ENCODE measurements around the gene UBE2E1.

The UBE2E1 gene

DNA sequence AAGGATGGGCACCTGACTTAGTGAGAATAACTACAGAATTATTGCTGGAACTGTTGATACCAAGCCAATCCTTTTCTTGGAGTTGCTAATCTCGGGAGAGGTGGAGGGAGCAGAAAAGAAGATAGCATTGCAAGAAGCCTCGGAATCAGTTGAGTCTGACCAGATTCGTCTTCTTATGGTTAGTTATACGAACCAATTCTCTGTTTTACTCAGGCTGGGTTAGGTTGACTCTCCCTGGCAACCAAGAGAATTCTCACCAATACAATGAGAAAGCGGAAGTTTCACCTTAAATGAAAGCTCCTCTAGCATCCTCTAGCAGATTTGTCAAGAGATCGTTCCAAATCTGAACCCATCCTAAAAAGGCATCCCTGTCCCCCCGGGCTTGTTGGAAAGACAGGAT lies 43.5 kb upstream of the UBE2E1 start:
- Histone ChIP-seq H4K20me1 (ENCODE audit: insufficient read depth, low read length, poor library complexity, severe bottlenecking) (no peaks in the 10 kb centered on the region), H3K9me2 (replicated peaks; ENCODE audit: low read depth, low read length) (no peaks in the 10 kb centered on the region), H3K27me3 (ENCODE audit: insufficient read depth, low read length, poor library complexity, severe bottlenecking) (no peaks in the 10 kb centered on the region), H3K4me3 (ENCODE audit: low read length, poor library complexity, severe bottlenecking) (no peak overlapping the region), H3K4me1 (ENCODE audit: insufficient read depth, low read length, poor library complexity, severe bottlenecking) (peaks cover 42% of the 10 kb centered on the region), H3K9ac (ENCODE audit: low read depth, low read length, poor library complexity, severe bottlenecking) (no peak overlapping the region), H3K4me2 (ENCODE audit: low read depth, low read length, poor library complexity, severe bottlenecking) (no peak overlapping the region), H3F3A (ENCODE audit: low read depth) (peaks cover 17% of the 10 kb centered on the region), H2AFZ (ENCODE audit: low read length) (peak overlapping the region; percentile 74), H3K79me2 (ENCODE audit: insufficient read depth, low read length) (no peaks in the 10 kb centered on the region), H3K9me3 (ENCODE audit: insufficient read depth, low read depth, low read length) (no peaks in the 10 kb centered on the region), H3K36me3 (ENCODE audit: insufficient read depth, low read length) (no peaks in the 10 kb centered on the region)
- TF ChIP-seq CTCF (conservative IDR thresholded peaks at IDR 0.05; ENCODE audit: low read length) (no peak), EZH2phosphoT487 (IDR thresholded peaks at IDR 0.05; ENCODE audit: borderline replicate concordance) (no peak)

DNA sequence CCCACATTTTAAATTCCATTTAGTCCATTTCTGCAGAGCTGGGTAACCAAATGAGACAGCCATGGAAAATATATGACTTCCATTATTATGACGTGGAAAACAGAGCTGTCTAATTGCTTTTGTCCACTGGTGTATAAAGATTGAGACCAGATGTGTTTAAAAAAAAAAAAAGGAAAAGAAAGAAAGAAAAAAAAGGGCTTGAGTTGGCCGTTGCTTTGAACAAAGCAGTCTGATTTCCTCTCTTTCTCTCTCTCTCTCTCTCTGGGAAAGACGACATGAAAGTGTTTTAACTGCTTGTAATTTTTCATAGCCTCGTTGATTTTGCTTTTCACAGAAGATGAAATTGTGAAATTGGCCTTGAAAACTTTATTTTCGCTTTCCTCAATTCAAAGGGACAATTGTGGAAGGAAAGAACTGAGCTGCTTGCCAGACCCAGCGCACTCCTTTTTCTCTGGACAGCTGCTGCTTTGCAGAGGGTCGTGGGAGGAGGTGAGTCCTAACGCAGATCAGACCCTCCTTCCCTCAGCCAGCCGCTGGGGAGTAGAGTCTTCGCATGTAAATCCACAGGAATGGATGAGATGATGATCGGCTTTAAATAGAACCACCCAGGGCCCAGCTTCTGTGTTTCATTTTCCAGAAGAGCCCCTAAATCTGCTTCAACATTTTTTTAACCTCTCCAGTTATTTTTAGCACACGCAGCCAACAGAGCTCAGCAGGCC lies 42.8 kb upstream of the UBE2E1 start:
- no peak for TF ChIP-seq CTCF (conservative IDR thresholded peaks at IDR 0.05; ENCODE audit: low read length)
- TF ChIP-seq EZH2phosphoT487 (IDR thresholded peaks at IDR 0.05; ENCODE audit: borderline replicate concordance): no peak
- no peaks in the 10 kb centered on the region for H3K27me3 ChIP-seq (ENCODE audit: insufficient read depth, low read length, poor library complexity, severe bottlenecking)
- H3K4me3 ChIP-seq (ENCODE audit: low read length, poor library complexity, severe bottlenecking): no peak overlapping the region
- no peaks in the 10 kb centered on the region for H3K79me2 ChIP-seq (ENCODE audit: insufficient read depth, low read length)
- no peaks in the 10 kb centered on the region for H3K36me3 ChIP-seq (ENCODE audit: insufficient read depth, low read length)
- H3K4me1 ChIP-seq (ENCODE audit: insufficient read depth, low read length, poor library complexity, severe bottlenecking): peaks cover 42% of the 10 kb centered on the region
- H3K9me3 ChIP-seq (ENCODE audit: insufficient read depth, low read depth, low read length): no peaks in the 10 kb centered on the region
- peak overlapping the region; percentile 11 for H3K4me2 ChIP-seq (ENCODE audit: low read depth, low read length, poor library complexity, severe bottlenecking)
- H3K9ac ChIP-seq (ENCODE audit: low read depth, low read length, poor library complexity, severe bottlenecking): no peak overlapping the region
- peak overlapping the region; percentile 74 for H2AFZ ChIP-seq (ENCODE audit: low read length)
- H4K20me1 ChIP-seq (ENCODE audit: insufficient read depth, low read length, poor library complexity, severe bottlenecking): no peaks in the 10 kb centered on the region
- no peaks in the 10 kb centered on the region for H3K9me2 ChIP-seq (replicated peaks; ENCODE audit: low read depth, low read length)
- peaks cover 17% of the 10 kb centered on the region for H3F3A ChIP-seq (ENCODE audit: low read depth)

- Histone ChIP-seq H3K9ac (ENCODE audit: low read depth, low read length, poor library complexity, severe bottlenecking) (no peak overlapping the region), H3K36me3 (ENCODE audit: insufficient read depth, low read length) (no peaks in the 10 kb centered on the region), H3F3A (ENCODE audit: low read depth) (peaks cover 17% of the 10 kb centered on the region), H2AFZ (ENCODE audit: low read length) (no peak overlapping the region), H3K4me1 (ENCODE audit: insufficient read depth, low read length, poor library complexity, severe bottlenecking) (peaks cover 31% of the 10 kb centered on the region), H3K9me3 (ENCODE audit: insufficient read depth, low read depth, low read length) (no peaks in the 10 kb centered on the region), H3K27me3 (ENCODE audit: insufficient read depth, low read length, poor library complexity, severe bottlenecking) (no peaks in the 10 kb centered on the region), H3K4me3 (ENCODE audit: low read length, poor library complexity, severe bottlenecking) (no peak overlapping the region), H3K9me2 (replicated peaks; ENCODE audit: low read depth, low read length) (no peaks in the 10 kb centered on the region), H4K20me1 (ENCODE audit: insufficient read depth, low read length, poor library complexity, severe bottlenecking) (no peaks in the 10 kb centered on the region), H3K4me2 (ENCODE audit: low read depth, low read length, poor library complexity, severe bottlenecking) (no peak overlapping the region), H3K79me2 (ENCODE audit: insufficient read depth, low read length) (no peaks in the 10 kb centered on the region)
- TF ChIP-seq CTCF (conservative IDR thresholded peaks at IDR 0.05; ENCODE audit: low read length) (no peak), EZH2phosphoT487 (IDR thresholded peaks at IDR 0.05; ENCODE audit: borderline replicate concordance) (no peak)
Observed at GRCh38 chr3:23764407-23764806, 41.3 kb upstream of the UBE2E1 start.
